CD8-positive, alpha-beta memory T cell (primary cell): ENCODE results near the gene IRF2BP1. TPM values are rescaled to one million over a fixed set of nuclear protein-coding genes. Genes with fewer than 3 reads are reported as not detected.
A peak's percentile ranks its signal among the peaks of the same experiment; 100 is the strongest.

ENCODE experiments used
- CTCF ChIA-PET: fragments of 350-600 bp; sonication (Branson Sonifier 250); formaldehyde crosslinking; loops from one replicate; lab custom pipeline; 2021; ENCODE audit warnings: antibody characterized with exemption; lab: Charles Lee
- POLR2A ChIA-PET: fragments of 350-600 bp; sonication (Branson Sonifier 250); formaldehyde crosslinking; loops from one replicate; lab custom pipeline; 2021; ENCODE audit warnings: antibody characterized with exemption; lab: Charles Lee
- DNase-seq, 5 donors: peaks; one replicate each; pipeline versions ENCODE4 v3.0.0 to v3.0.0-alpha.2; 2020 to 2022; ENCODE audit warnings: mixed read lengths in 1 of 5
- H3K27ac ChIP-seq: one replicate; pipeline ENCODE4 v1.7.0; 2013; ENCODE audit warnings: low read depth, mild to moderate bottlenecking, low read length, moderate library complexity
- H3K27me3 ChIP-seq: 2 replicates; pipeline ENCODE4 v1.7.0; 2013; ENCODE audit warnings: low read length, mild to moderate bottlenecking; ENCODE audit not compliant: insufficient read depth, poor library complexity, severe bottlenecking
- H3K36me3 ChIP-seq: 2 replicates; pipeline ENCODE4 v1.7.0; 2013; ENCODE audit warnings: mild to moderate bottlenecking, low read length, moderate library complexity; ENCODE audit not compliant: insufficient read depth
- H3K4me1 ChIP-seq: 2 replicates; pipeline ENCODE4 v1.7.0; 2013; ENCODE audit warnings: mild to moderate bottlenecking, low read length, moderate library complexity; ENCODE audit not compliant: insufficient read depth
- H3K4me3 ChIP-seq: 2 replicates; pipeline ENCODE4 v1.7.0; 2013; ENCODE audit warnings: mild to moderate bottlenecking, low read length
- H3K9me3 ChIP-seq: 2 replicates; pipeline ENCODE4 v1.7.0; 2013; ENCODE audit warnings: mild to moderate bottlenecking, low read length
- H3K27ac Mint-ChIP-seq, 8 donors: one replicate each; pipeline ENCODE4 v1.8.0; 2020 to 2021; ENCODE audit warnings: mixed read lengths in 8 of 8, mild to moderate bottlenecking in 6 of 8, inconsistent platforms in 3 of 8, moderate library complexity in 3 of 8
- H3K27me3 Mint-ChIP-seq, 2 donors: one replicate each; pipeline ENCODE4 v1.8.0; 2020 to 2021; ENCODE audit warnings: mixed read lengths in 2 of 2, mild to moderate bottlenecking in 1 of 2, moderate library complexity in 1 of 2
- H3K36me3 Mint-ChIP-seq, 3 donors: one replicate each; pipeline ENCODE4 v1.8.0; 2020 to 2021; ENCODE audit warnings: mixed read lengths in 3 of 3, inconsistent platforms in 1 of 3, mild to moderate bottlenecking in 1 of 3
- H3K4me1 Mint-ChIP-seq, 3 donors: one replicate each; pipeline ENCODE4 v1.8.0; 2020 to 2021; ENCODE audit warnings: mixed read lengths in 3 of 3, inconsistent platforms in 1 of 3, mild to moderate bottlenecking in 1 of 3
- H3K4me3 Mint-ChIP-seq, 7 donors: one replicate each; pipeline ENCODE4 v1.8.0; 2020 to 2021; ENCODE audit warnings: mixed read lengths in 7 of 7, mild to moderate bottlenecking in 6 of 7, moderate library complexity in 4 of 7, inconsistent platforms in 2 of 7
- H3K9me3 Mint-ChIP-seq, 5 donors: one replicate each; pipeline ENCODE4 v1.8.0; 2020 to 2022; ENCODE audit warnings: mixed read lengths in 5 of 5, mild to moderate bottlenecking in 3 of 5, moderate library complexity in 2 of 5, inconsistent platforms in 1 of 5
- polyA plus RNA-seq: library from polyadenylated mRNA; unstranded; fragments of 300-500 nt; fragmentation: Illumina TruSeq; gene quantifications from one replicate; pipeline ENCODE4 v1.2.3, GENCODE V29; 2021
- total RNA-seq, 2 experiments: library from RNA; stranded (reverse); gene quantifications; one replicate each; pipeline ENCODE4 v1.2.3, GENCODE V29; 2021

Gene IRF2BP1
- total and polyA plus RNA-seq, 3 experiments from 2014 or later: 8.5 to 18.6 (median 17.9) TPM

GRCh38 chr19:45862271-45862563, 23.7 kb downstream of the IRF2BP1 start:
- peak overlapping the region; percentile 88 to 96 (median 92) for H3K4me3 Mint-ChIP-seq
- POLR2A ChIA-PET: interaction anchor here (1.3 to 4.2 kb wide), 3 partner anchors 18 to 93 kb away, joined by 6 to 22 read pairs (median 8); partner anchors contain the start of genes IRF2BP1 and SIX5
- peaks cover 12 to 18% of the 10 kb centered on the region in 2 donors for H3K27me3 Mint-ChIP-seq
- no peaks in the 10 kb centered on the region for H3K9me3 ChIP-seq
- CTCF ChIA-PET: interaction anchor here (3.0 kb wide), 1 partner anchor 24 kb away, joined by 9 read pairs; the partner anchor contains the start of gene IRF2BP1
- H3K4me1 ChIP-seq: peaks cover 16% of the 10 kb centered on the region
- H3K36me3 Mint-ChIP-seq: peaks cover 0 to 32% (median 4%) of the 10 kb centered on the region in 3 donors
- H3K4me1 Mint-ChIP-seq: peaks cover 27 to 41% (median 28%) of the 10 kb centered on the region in 3 donors
- no peaks in the 10 kb centered on the region for H3K9me3 Mint-ChIP-seq
- H3K4me3 ChIP-seq: peak overlapping the region; percentile 88
- H3K27ac Mint-ChIP-seq: peak overlapping the region; percentile 84 to 99 (median 93)
- no peaks in the 10 kb centered on the region for H3K36me3 ChIP-seq
- no peak for DNase-seq
- H3K27ac ChIP-seq: peak overlapping the region; percentile 82
- peaks cover 4% of the 10 kb centered on the region for H3K27me3 ChIP-seq

GRCh38 chr19:45860359-45861259, 25.3 kb downstream of the IRF2BP1 start:
- CTCF ChIA-PET: interaction anchor here (1.1 kb wide), 1 partner anchor 62 kb away, joined by 3 read pairs; no protein-coding TSS in a partner anchor
- H3K4me3 ChIP-seq: no peak overlapping the region
- DNase-seq: peak in 1 of 5 donors; percentile 7
- Mint-ChIP-seq H3K27me3 (peaks cover 10 to 13% of the 10 kb centered on the region in 2 donors), H3K9me3 (no peaks in the 10 kb centered on the region), H3K36me3 (peaks cover 0 to 40% (median 4%) of the 10 kb centered on the region in 3 donors), H3K4me1 (peaks cover 29 to 44% (median 33%) of the 10 kb centered on the region in 3 donors), H3K27ac (peak overlapping the region in 5 of 8 donors; percentile 13 to 85 (median 66)), H3K4me3 (peak overlapping the region in 5 of 7 donors; percentile 49 to 91 (median 62))
- H3K36me3 ChIP-seq: no peaks in the 10 kb centered on the region
- no peak overlapping the region for H3K27ac ChIP-seq
- POLR2A ChIA-PET: interaction anchor here (0.6 kb wide), 2 partner anchors 22 to 853 kb away, joined by 3 to 5 read pairs; no protein-coding TSS in a partner anchor
- H3K27me3 ChIP-seq: peaks cover 4% of the 10 kb centered on the region
- H3K9me3 ChIP-seq: no peaks in the 10 kb centered on the region
- H3K4me1 ChIP-seq: peaks cover 16% of the 10 kb centered on the region

- Histone ChIP-seq H3K4me3 (no peak overlapping the region), H3K9me3 (no peaks in the 10 kb centered on the region), H3K4me1 (no peaks in the 10 kb centered on the region), H3K27ac (no peak overlapping the region), H3K36me3 (peaks cover 25% of the 10 kb centered on the region), H3K27me3 (no peaks in the 10 kb centered on the region)
- CTCF ChIA-PET: no interaction called here
- H3K27me3 Mint-ChIP-seq: peaks cover 0 to 2% of the 10 kb centered on the region in 2 donors
- no peaks in the 10 kb centered on the region for H3K9me3 Mint-ChIP-seq
- H3K27ac Mint-ChIP-seq: no peak overlapping the region
- POLR2A ChIA-PET: no interaction called here
- no peak overlapping the region for H3K4me3 Mint-ChIP-seq
- peaks cover 11 to 15% (median 12%) of the 10 kb centered on the region in 3 donors for H3K4me1 Mint-ChIP-seq
- peak in 1 of 5 donors; percentile 18 for DNase-seq
- peaks cover 11 to 75% (median 21%) of the 10 kb centered on the region in 3 donors for H3K36me3 Mint-ChIP-seq
These were observed 31.7 kb downstream of the IRF2BP1 start for GRCh38 chr19:45854167-45854778.

- no peak overlapping the region for H3K4me3 Mint-ChIP-seq
- no peaks in the 10 kb centered on the region for H3K9me3 Mint-ChIP-seq
- peaks cover 0 to 2% of the 10 kb centered on the region in 2 donors for H3K27me3 Mint-ChIP-seq
- peak overlapping the region in 2 of 8 donors; percentile 11 to 83 for H3K27ac Mint-ChIP-seq
- Histone ChIP-seq H3K36me3 (peaks cover 38% of the 10 kb centered on the region), H3K27ac (no peak overlapping the region), H3K4me3 (no peak overlapping the region), H3K27me3 (no peaks in the 10 kb centered on the region), H3K9me3 (no peaks in the 10 kb centered on the region), H3K4me1 (no peaks in the 10 kb centered on the region)
- peaks cover 7 to 11% (median 9%) of the 10 kb centered on the region in 3 donors for H3K4me1 Mint-ChIP-seq
- peak in 1 of 5 donors; percentile 13 for DNase-seq
- ChIA-PET CTCF (interaction anchor here (1.3 kb wide), 1 partner anchor 54 kb away, joined by 3 read pairs; no protein-coding TSS in a partner anchor), POLR2A (no interaction called here)
- peaks cover 11 to 76% (median 21%) of the 10 kb centered on the region in 3 donors for H3K36me3 Mint-ChIP-seq
These were observed 33.0 kb downstream of the IRF2BP1 start for GRCh38 chr19:45852983-45853382.

- Histone ChIP-seq H3K27me3 (no peaks in the 10 kb centered on the region), H3K4me3 (no peak overlapping the region), H3K4me1 (no peaks in the 10 kb centered on the region), H3K36me3 (peaks cover 45% of the 10 kb centered on the region), H3K9me3 (no peaks in the 10 kb centered on the region), H3K27ac (no peak overlapping the region)
- H3K4me1 Mint-ChIP-seq: peaks cover 6 to 11% (median 9%) of the 10 kb centered on the region in 3 donors
- no peak overlapping the region for H3K27ac Mint-ChIP-seq
- no peaks in the 10 kb centered on the region for H3K9me3 Mint-ChIP-seq
- peak in 1 of 5 donors; percentile 8 for DNase-seq
- H3K4me3 Mint-ChIP-seq: no peak overlapping the region
- H3K27me3 Mint-ChIP-seq: no peaks in the 10 kb centered on the region
- peaks cover 11 to 81% (median 21%) of the 10 kb centered on the region in 3 donors for H3K36me3 Mint-ChIP-seq
- CTCF ChIA-PET: interaction anchor here (1.3 kb wide), 1 partner anchor 53 kb away, joined by 3 read pairs; no protein-coding TSS in a partner anchor
- POLR2A ChIA-PET: no interaction called here
These were observed 33.7 kb downstream of the IRF2BP1 start for GRCh38 chr19:45852145-45852750.

- Mint-ChIP-seq H3K36me3 (peaks cover 17 to 82% (median 32%) of the 10 kb centered on the region in 3 donors), H3K4me1 (peaks cover 4 to 10% (median 7%) of the 10 kb centered on the region in 3 donors), H3K4me3 (no peak overlapping the region), H3K9me3 (no peaks in the 10 kb centered on the region), H3K27ac (no peak overlapping the region), H3K27me3 (no peaks in the 10 kb centered on the region)
- no peaks in the 10 kb centered on the region for H3K27me3 ChIP-seq
- no peak overlapping the region for H3K4me3 ChIP-seq
- H3K9me3 ChIP-seq: no peaks in the 10 kb centered on the region
- no peaks in the 10 kb centered on the region for H3K4me1 ChIP-seq
- ChIA-PET CTCF (no interaction called here), POLR2A (no interaction called here)
- DNase-seq: peak in 1 of 5 donors; percentile 15
- H3K27ac ChIP-seq: no peak overlapping the region
- H3K36me3 ChIP-seq: peaks cover 61% of the 10 kb centered on the region
These were observed 37.0 kb downstream of the IRF2BP1 start for GRCh38 chr19:45848922-45849321.

- Mint-ChIP-seq H3K27me3 (no peaks in the 10 kb centered on the region), H3K4me1 (peaks cover 4 to 10% (median 7%) of the 10 kb centered on the region in 3 donors), H3K9me3 (no peaks in the 10 kb centered on the region), H3K27ac (peak overlapping the region in 1 of 8 donors; percentile 46), H3K36me3 (peaks cover 21 to 83% (median 35%) of the 10 kb centered on the region in 3 donors), H3K4me3 (peak overlapping the region in 1 of 7 donors; percentile 54)
- ChIA-PET POLR2A (no interaction called here), CTCF (interaction anchor here (1.6 kb wide), 1 partner anchor 31 kb away, joined by 4 read pairs; no protein-coding TSS in a partner anchor)
- DNase-seq: peak in 1 of 5 donors; percentile 24
- Histone ChIP-seq H3K9me3 (no peaks in the 10 kb centered on the region), H3K27me3 (no peaks in the 10 kb centered on the region), H3K4me1 (no peaks in the 10 kb centered on the region), H3K27ac (no peak overlapping the region), H3K36me3 (peaks cover 69% of the 10 kb centered on the region), H3K4me3 (no peak overlapping the region)
These were observed 38.3 kb downstream of the IRF2BP1 start for GRCh38 chr19:45847663-45848062.
